ENCODE measurements around the gene YY1.
"Not testable (repeated sequence)": the region's sequence is repeated elsewhere in the genome, so short reads cannot be mapped to it uniquely, and the experiment has no call there.

YY1 gene

GRCh38 chr14:100281286-100282082, 42.5 kb downstream of the YY1 start:
- no peak for DNase-seq (ENCODE audit: low read depth)
- no peak overlapping the region for H3K4me3 ChIP-seq (ENCODE audit: low read depth, low read length)
- TF ChIP-seq CTCF (IDR thresholded peaks at IDR 0.05; ENCODE audit: insufficient read depth, low read depth, low read length, missing control alignments): no peak

- no peak for DNase-seq (ENCODE audit: low read depth)
- no peak overlapping the region for H3K4me3 ChIP-seq (ENCODE audit: low read depth, low read length)
- TF ChIP-seq CTCF (IDR thresholded peaks at IDR 0.05; ENCODE audit: insufficient read depth, low read depth, low read length, missing control alignments): no peak
Measured at GRCh38 chr14:100282083-100282350, 43.1 kb downstream of the YY1 start.

DNA sequence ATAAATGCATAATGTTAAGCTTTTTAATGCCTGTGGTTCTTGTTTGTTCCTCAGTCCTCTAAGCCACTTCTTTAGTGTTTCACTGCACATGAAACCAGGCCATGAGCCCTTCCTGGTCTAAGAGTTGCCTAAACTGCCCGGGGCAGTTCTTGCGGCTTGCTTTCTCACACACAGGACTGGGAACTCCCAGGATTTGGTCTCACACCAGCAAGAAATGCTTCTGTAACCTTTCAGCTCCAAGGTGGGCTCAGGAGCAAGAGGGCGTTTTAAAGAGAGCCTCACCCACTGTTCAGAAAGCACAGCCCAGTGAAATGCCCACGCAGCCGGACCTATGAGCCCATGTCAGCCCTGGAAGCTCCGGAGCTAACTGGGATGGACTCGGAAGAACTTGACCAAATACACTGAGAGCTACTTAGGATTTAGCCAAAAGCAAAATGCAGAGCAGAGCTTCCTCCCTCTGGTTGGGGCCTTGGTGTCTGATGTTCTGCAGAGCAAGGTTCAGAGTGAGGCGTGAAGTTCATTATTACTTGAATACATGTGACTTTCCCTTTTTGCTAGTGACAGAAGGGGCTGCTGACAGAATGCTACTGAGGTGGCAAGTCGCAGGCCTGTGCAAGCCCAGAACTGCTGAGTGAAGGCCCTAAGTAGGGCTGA, 43.9 kb downstream of the YY1 start:
- TF ChIP-seq CTCF (IDR thresholded peaks at IDR 0.05; ENCODE audit: insufficient read depth, low read depth, low read length, missing control alignments): no peak
- no peak for DNase-seq (ENCODE audit: low read depth)
- no peak overlapping the region for H3K4me3 ChIP-seq (ENCODE audit: low read depth, low read length)

GRCh38 chr14:100283436-100283835, 44.5 kb downstream of the YY1 start:
- not testable (repeated sequence) for H3K4me3 ChIP-seq (ENCODE audit: low read depth, low read length); DNase-seq (ENCODE audit: low read depth)

DNA sequence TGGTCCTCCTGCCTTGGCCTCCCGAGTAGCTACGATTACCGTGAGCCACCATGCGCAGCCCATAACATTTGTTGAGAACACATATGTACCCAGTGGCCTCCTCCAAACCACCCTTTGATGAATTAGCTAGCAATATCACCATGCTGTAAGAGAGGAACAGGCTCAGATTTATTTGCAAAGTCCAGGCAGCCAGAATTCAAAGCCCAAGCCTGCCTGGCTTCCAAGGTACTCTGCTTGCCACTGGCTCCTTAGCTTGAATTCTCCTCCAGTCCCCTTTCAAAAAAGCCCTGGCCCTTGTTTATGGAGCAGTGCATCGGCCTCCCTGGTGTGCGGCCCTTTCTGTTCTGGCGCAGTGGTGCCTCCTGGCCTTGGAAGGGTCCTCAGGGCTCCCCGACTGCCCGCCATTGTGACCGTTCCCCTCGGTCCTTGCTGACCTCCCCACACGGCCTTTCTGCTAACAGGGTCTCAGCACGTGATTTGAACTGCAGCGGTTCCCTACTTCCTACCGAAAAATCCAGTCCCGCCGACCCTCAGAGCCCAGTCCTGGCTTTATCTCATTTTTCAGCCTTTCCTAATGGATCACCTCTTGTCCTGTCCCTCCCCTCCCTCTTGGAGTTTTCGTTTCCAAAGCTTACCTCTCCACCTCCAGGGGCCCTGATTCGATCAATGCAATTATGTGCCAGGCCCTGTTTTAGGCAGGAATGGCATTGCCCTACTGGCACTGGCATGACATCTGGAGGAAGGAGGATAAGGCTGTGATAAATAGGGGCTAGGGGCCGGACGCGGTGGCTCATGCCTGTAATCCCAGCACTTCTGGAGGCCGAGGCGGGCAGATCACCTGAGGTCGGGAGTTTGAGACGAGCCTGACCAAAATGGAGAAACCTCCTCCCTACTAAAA, 45.3 kb downstream of the YY1 start:
- no peak for DNase-seq (ENCODE audit: low read depth)
- no peak overlapping the region for H3K4me3 ChIP-seq (ENCODE audit: low read depth, low read length)
- TF ChIP-seq CTCF (IDR thresholded peaks at IDR 0.05; ENCODE audit: insufficient read depth, low read depth, low read length, missing control alignments): no peak

GRCh38 chr14:100285021-100285912, 46.3 kb downstream of the YY1 start:
- peak; percentile 89 for TF ChIP-seq CTCF (IDR thresholded peaks at IDR 0.05; ENCODE audit: insufficient read depth, low read depth, low read length, missing control alignments)
- H3K4me3 ChIP-seq (ENCODE audit: low read depth, low read length): peak overlapping the region; percentile 75

More at GRCh38 chr14:100285021-100285912, 46.3 kb downstream of the YY1 start:
- DNase-seq (ENCODE audit: low read depth): peak; percentile 86

Measured in GM12865 (cell line).